IMR-90 (cell line): ENCODE data around the gene DNMT3A. TPM values are rescaled to one million over a fixed set of nuclear protein-coding genes. Genes with fewer than 3 reads are reported as not detected.

Experiments
- ATAC-seq: fragments of 200-7000 bp; cut with Tn5 transposase; 2 replicates; pipeline ENCODE4 v1.9.1; 2020; ENCODE audit warnings: low read depth, mild to moderate bottlenecking, moderate library complexity
- BruUV-seq: library from RNA; stranded (reverse); fragments of 400-500 nt; replicated peaks from 2 replicates; lab custom pipeline; 2021; lab: Mats Ljungman, UMichigan
- CTCF ChIA-PET: fragments of 300-600 bp; formaldehyde crosslinking; extraction: SDS; loops from one replicate; lab custom pipeline; 2021; ENCODE audit warnings: antibody characterized with exemption; lab: Yijun Ruan, JAX
- POLR2A ChIA-PET: fragments of 300-600 bp; sonication (Branson Sonifier 250); formaldehyde crosslinking; loops from one replicate; lab custom pipeline; 2022; ENCODE audit warnings: antibody characterized with exemption; ENCODE audit not compliant: unreplicated experiment; lab: Charles Lee
- DNase-seq: peaks from one replicate; pipeline ENCODE4 v3.0.0; 2013
- H2AFZ ChIP-seq: replicated peaks from 2 replicates; pipeline ENCODE3; 2013; ENCODE audit warnings: low read length, mild to moderate bottlenecking; ENCODE audit not compliant: poor library complexity
- H2AK5ac ChIP-seq: 2 replicates; pipeline ENCODE4 v1.6.1; 2013; ENCODE audit warnings: low read depth, low read length, inconsistent platforms
- H2AK9ac ChIP-seq: replicated peaks from 2 replicates; pipeline ENCODE3; 2013; ENCODE audit warnings: mild to moderate bottlenecking, low read depth, low read length, moderate library complexity; ENCODE audit not compliant: poor library complexity
- H2BK120ac ChIP-seq: 2 replicates; pipeline ENCODE4 v1.6.1; 2013; ENCODE audit warnings: low read depth, low read length, inconsistent platforms
- H2BK15ac ChIP-seq: 3 replicates; pipeline ENCODE4 v1.6.1; 2013; ENCODE audit warnings: low read depth, low read length, inconsistent platforms
- H2BK20ac ChIP-seq: 2 replicates; pipeline ENCODE4 v1.6.1; 2013; ENCODE audit warnings: low read depth, mild to moderate bottlenecking, inconsistent platforms, low read length, moderate library complexity
- H2BK5ac ChIP-seq: 2 replicates; pipeline ENCODE4 v1.6.1; 2013; ENCODE audit warnings: mild to moderate bottlenecking, low read depth, low read length, inconsistent platforms; ENCODE audit not compliant: poor library complexity, severe bottlenecking
- H3K14ac ChIP-seq: replicated peaks from 2 replicates; pipeline ENCODE4 v1.6.1; 2013; ENCODE audit warnings: low read depth, low read length, inconsistent platforms
- H3K18ac ChIP-seq: 2 replicates; pipeline ENCODE4 v1.6.1; 2013; ENCODE audit warnings: low read depth, low read length, control low read depth
- H3K23ac ChIP-seq: 2 replicates; pipeline ENCODE4 v1.6.1; 2013; ENCODE audit warnings: low read depth, low read length, inconsistent platforms
- H3K27ac ChIP-seq: 2 replicates; pipeline ENCODE4 v1.5.1; 2013; ENCODE audit warnings: mild to moderate bottlenecking, control low read depth, low read length; ENCODE audit not compliant: insufficient read depth
- H3K27me3 ChIP-seq: 2 replicates; pipeline ENCODE4 v1.6.1; 2013; ENCODE audit warnings: low read length; ENCODE audit not compliant: control insufficient read depth, insufficient read depth
- H3K36me3 ChIP-seq: 2 replicates; pipeline ENCODE4 v1.6.1; 2013; ENCODE audit warnings: low read length, mixed read lengths; ENCODE audit not compliant: control insufficient read depth, insufficient read depth
- H3K4ac ChIP-seq: 2 replicates; pipeline ENCODE4 v1.6.1; 2013; ENCODE audit warnings: low read depth, low read length, inconsistent platforms
- H3K4me1 ChIP-seq: 2 replicates; pipeline ENCODE4 v1.6.1; 2013; ENCODE audit warnings: low read length, mixed read lengths; ENCODE audit not compliant: control insufficient read depth, insufficient read depth
- H3K4me2 ChIP-seq: 2 replicates; pipeline ENCODE4 v1.6.1; 2013; ENCODE audit warnings: low read depth, mild to moderate bottlenecking, control low read depth, low read length, moderate library complexity
- H3K4me3 ChIP-seq: 2 replicates; pipeline ENCODE4 v1.5.1; 2013; ENCODE audit warnings: low read depth, mild to moderate bottlenecking, control low read depth, low read length, moderate library complexity; ENCODE audit not compliant: insufficient read depth
- H3K56ac ChIP-seq: 2 replicates; pipeline ENCODE4 v1.6.1; 2013; ENCODE audit warnings: low read length, inconsistent platforms; ENCODE audit not compliant: insufficient read depth; ENCODE audit errors: extremely low read depth
- H3K79me1 ChIP-seq, 2 experiments: 2 replicates each; pipeline ENCODE4 v1.6.1; 2013; ENCODE audit warnings: low read length in 2 of 2, inconsistent platforms in 1 of 2, low read depth in 1 of 2
- H3K9ac ChIP-seq: 2 replicates; pipeline ENCODE4 v1.6.1; 2013; ENCODE audit warnings: low read depth, low read length, control low read depth
- H3K9me1 ChIP-seq: 2 replicates; pipeline ENCODE4 v1.6.1; 2013; ENCODE audit warnings: low read length, inconsistent platforms; ENCODE audit not compliant: insufficient read depth
- H3K9me3 ChIP-seq: 2 replicates; pipeline ENCODE4 v1.6.1; 2013; ENCODE audit warnings: low read length; ENCODE audit not compliant: control insufficient read depth, insufficient read depth
- H4K20me1 ChIP-seq: 2 replicates; pipeline ENCODE4 v1.6.1; 2013; ENCODE audit warnings: low read length, inconsistent platforms; ENCODE audit not compliant: insufficient read depth
- H4K5ac ChIP-seq: 2 replicates; pipeline ENCODE4 v1.6.1; 2013; ENCODE audit warnings: mild to moderate bottlenecking, low read depth, low read length, control low read depth
- H4K8ac ChIP-seq, 2 experiments: 2 replicates each; pipeline ENCODE4 v1.6.1; 2013; ENCODE audit warnings: low read depth in 2 of 2, low read length in 2 of 2, control low read depth in 1 of 2, inconsistent platforms in 1 of 2
- H4K91ac ChIP-seq: 2 replicates; pipeline ENCODE4 v1.6.1; 2013; ENCODE audit warnings: low read depth, low read length, inconsistent platforms; ENCODE audit not compliant: insufficient read depth
- BHLHE40 ChIP-seq: fragments of 150-350 bp; IDR thresholded peaks from 2 replicates; pipeline ENCODE4 v1.6.1; 2016; ENCODE audit warnings: mild to moderate bottlenecking, low read depth, low read length
- CHD1 ChIP-seq: IDR thresholded peaks from 2 replicates; pipeline ENCODE4 v1.6.1; 2012; ENCODE audit warnings: low read depth, low read length, improper control_type of control experiment
- MAFK ChIP-seq: IDR thresholded peaks from 2 replicates; pipeline ENCODE4 v1.6.1; 2012; ENCODE audit warnings: low read depth, low read length, improper control_type of control experiment
- POLR2A ChIP-seq: IDR thresholded peaks from 2 replicates; pipeline ENCODE4 v1.6.1; 2012; ENCODE audit warnings: mild to moderate bottlenecking, low read depth, low read length
- SMC3 ChIP-seq: fragments of 150-350 bp; IDR thresholded peaks from 2 replicates; pipeline ENCODE4 v1.6.1; 2016; ENCODE audit warnings: low read depth, mild to moderate bottlenecking, antibody characterized with exemption, low read length, moderate library complexity
- WGBS, 2 experiments: methylation state at CpG; one replicate each; pipeline versions ENCODE4 v1.1.5 to v1.1.7; 2013; ENCODE audit warnings: missing lambda C conversion rate in 2 of 2; ENCODE audit not compliant: insufficient read length in 1 of 2; ENCODE audit errors: extremely low coverage in 2 of 2; 5-methylcytosine and 5-hydroxymethylcytosine counted together
- dilution Hi-C: fragments of 300-500 bp; cut with HindIII; formaldehyde crosslinking; loops from one replicate; pipeline ENCODE4 v1.14.3; 2018; ENCODE audit warnings: low sequenced_read_pairs; ENCODE audit not compliant: unreplicated experiment
- in situ Hi-C: fragments of 300-500 bp; cut with MboI; formaldehyde crosslinking; loops from 3 replicates; pipeline ENCODE4 v1.14.3; 2019; ENCODE audit warnings: low sequenced_read_pairs, inconsistent platforms, mixed read lengths
- intact Hi-C: fragments of 100-400 bp; cut with micrococcal nuclease; formaldehyde crosslinking; loops from 2 replicates; pipeline ENCODE4 v1.10.0; 2022
- polyA plus RNA-seq, 3 experiments: library from polyadenylated mRNA; depleted of rRNA; stranded (reverse); fragments of >200 nt; gene quantifications; 2 replicates each; pipeline ENCODE4 v1.2.3, GENCODE V29; 2012; ENCODE audit warnings: low replicate concordance in 1 of 3
- total RNA-seq: library from RNA; depleted of rRNA; stranded (reverse); fragments of >200 nt; gene quantifications from 2 replicates; pipeline ENCODE4 v1.2.3, GENCODE V29; 2012
- TF ChIP-seq, protein P1 (sequence below): fragments of 150-350 bp; IDR thresholded peaks from 2 replicates; pipeline ENCODE4 v1.6.1; 2016; ENCODE audit warnings: low read depth, mild to moderate bottlenecking, low read length, moderate library complexity, borderline replicate concordance
- TF ChIP-seq, protein P2 (sequence below): conservative IDR thresholded peaks from 2 replicates; pipeline ENCODE4 v1.5.1; 2012; ENCODE audit warnings: mild to moderate bottlenecking, low read depth, low read length, improper control_type of control experiment

The DNMT3A gene
- total and polyA plus RNA-seq, 2 of the 4 experiments (the other 2 are of a cell fraction), result 4.4 to 9.7 TPM

DNA sequence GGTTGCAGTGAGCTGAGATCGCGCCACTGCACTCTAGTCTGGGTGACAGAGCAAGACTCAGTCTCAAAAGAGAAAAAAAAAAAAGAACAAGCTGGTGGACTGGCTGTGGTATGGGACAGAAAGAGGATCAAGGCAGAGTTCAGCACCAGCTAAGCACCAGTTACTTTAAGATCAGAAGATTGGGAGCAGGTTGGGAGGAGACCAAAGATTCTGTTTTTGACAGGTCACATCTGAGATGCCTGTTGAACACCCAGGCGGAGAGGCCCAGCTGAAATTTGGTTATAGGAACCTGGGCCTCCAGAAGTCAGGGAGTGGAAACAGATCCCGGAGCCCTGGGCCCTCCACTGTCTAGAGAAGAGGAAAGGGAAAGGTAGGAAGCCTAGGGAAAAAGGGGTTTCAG, 120.1 kb downstream of the DNMT3A start:
- Histone ChIP-seq H2AK5ac (no peak overlapping the region), H3K27ac (no peak overlapping the region), H4K20me1 (no peaks in the 10 kb centered on the region; the same call in 1 of the 2 replicates), H4K91ac (no peak overlapping the region), H2BK120ac (no peak overlapping the region), H3K9me1 (no peaks in the 10 kb centered on the region), H3K14ac (no peak overlapping the region), H3K23ac (no peak overlapping the region), H3K36me3 (no peaks in the 10 kb centered on the region), H2AK9ac (no peak overlapping the region), H3K4me1 (no peaks in the 10 kb centered on the region), H3K18ac (no peak overlapping the region), H2BK20ac (no peak overlapping the region), H2BK5ac (no peak overlapping the region), H3K9ac (no peak overlapping the region), H3K79me1 (no peaks in the 10 kb centered on the region), H3K9me3 (no peaks in the 10 kb centered on the region), H3K56ac (no peak overlapping the region), H3K4ac (no peak overlapping the region), H3K4me2 (no peak overlapping the region), H4K5ac (no peak overlapping the region), H2AFZ (no peak overlapping the region), H4K8ac (no peak overlapping the region), H3K27me3 (peaks cover 2% of the 10 kb centered on the region; the same call in 1 of the 2 replicates), H2BK15ac (no peak overlapping the region), H3K4me3 (no peak overlapping the region)
- dilution Hi-C loops (no loop called here), intact Hi-C loops (no loop called here), in situ Hi-C loops (no loop called here)
- ATAC-seq (no peak), DNase-seq (no peak)
- WGBS, 2 experiments, result 100% methylated on average over 1 of the region's 4 CpGs; no CpG with 5 or more reads in 1 of the 2 experiments
- TF ChIP-seq, protein P1, sequence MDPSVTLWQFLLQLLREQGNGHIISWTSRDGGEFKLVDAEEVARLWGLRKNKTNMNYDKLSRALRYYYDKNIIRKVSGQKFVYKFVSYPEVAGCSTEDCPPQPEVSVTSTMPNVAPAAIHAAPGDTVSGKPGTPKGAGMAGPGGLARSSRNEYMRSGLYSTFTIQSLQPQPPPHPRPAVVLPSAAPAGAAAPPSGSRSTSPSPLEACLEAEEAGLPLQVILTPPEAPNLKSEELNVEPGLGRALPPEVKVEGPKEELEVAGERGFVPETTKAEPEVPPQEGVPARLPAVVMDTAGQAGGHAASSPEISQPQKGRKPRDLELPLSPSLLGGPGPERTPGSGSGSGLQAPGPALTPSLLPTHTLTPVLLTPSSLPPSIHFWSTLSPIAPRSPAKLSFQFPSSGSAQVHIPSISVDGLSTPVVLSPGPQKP, result no peak
- no peak for TF ChIP-seq MAFK
- TF ChIP-seq POLR2A, result no peak
- TF ChIP-seq, protein P2, sequence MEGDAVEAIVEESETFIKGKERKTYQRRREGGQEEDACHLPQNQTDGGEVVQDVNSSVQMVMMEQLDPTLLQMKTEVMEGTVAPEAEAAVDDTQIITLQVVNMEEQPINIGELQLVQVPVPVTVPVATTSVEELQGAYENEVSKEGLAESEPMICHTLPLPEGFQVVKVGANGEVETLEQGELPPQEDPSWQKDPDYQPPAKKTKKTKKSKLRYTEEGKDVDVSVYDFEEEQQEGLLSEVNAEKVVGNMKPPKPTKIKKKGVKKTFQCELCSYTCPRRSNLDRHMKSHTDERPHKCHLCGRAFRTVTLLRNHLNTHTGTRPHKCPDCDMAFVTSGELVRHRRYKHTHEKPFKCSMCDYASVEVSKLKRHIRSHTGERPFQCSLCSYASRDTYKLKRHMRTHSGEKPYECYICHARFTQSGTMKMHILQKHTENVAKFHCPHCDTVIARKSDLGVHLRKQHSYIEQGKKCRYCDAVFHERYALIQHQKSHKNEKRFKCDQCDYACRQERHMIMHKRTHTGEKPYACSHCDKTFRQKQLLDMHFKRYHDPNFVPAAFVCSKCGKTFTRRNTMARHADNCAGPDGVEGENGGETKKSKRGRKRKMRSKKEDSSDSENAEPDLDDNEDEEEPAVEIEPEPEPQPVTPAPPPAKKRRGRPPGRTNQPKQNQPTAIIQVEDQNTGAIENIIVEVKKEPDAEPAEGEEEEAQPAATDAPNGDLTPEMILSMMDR, result no peak
- TF ChIP-seq BHLHE40, result no peak
- no peak for TF ChIP-seq SMC3
- TF ChIP-seq CHD1, result no peak
- BruUV-seq, result no TSS peak
- CTCF ChIA-PET, result no interaction called here
- POLR2A ChIA-PET, result no interaction called here
